ENCODE results near the gene OR1D5.

- no peak for TF ChIP-seq CTCF (IDR thresholded peaks at IDR 0.05)
- TF ChIP-seq EZH2 (IDR thresholded peaks at IDR 0.05; ENCODE audit: borderline replicate concordance, insufficient read depth, low read depth, low read length, poor library complexity, severe bottlenecking): no peak
Observed at GRCh38 chr17:3034578-3034920, 28.9 kb downstream of the OR1D5 start.

Data from B cell (primary cell).